ENCODE data around the gene CEP63. TPM values are rescaled to one million over a fixed set of nuclear protein-coding genes. Genes with fewer than 3 reads are reported as not detected.

Gene CEP63
- total and polyA plus RNA-seq, 2 experiments from 2014 or later: 15.1 to 53.9 TPM

- no peak overlapping the region for H3K4me3 Mint-ChIP-seq
- no peaks in the 10 kb centered on the region for H3K4me1 ChIP-seq (ENCODE audit: insufficient read depth)
- H3K27ac Mint-ChIP-seq: no peak overlapping the region
- no peak for ATAC-seq
- no peaks in the 10 kb centered on the region for H3K9me2 ChIP-seq (ENCODE audit: insufficient read depth)
- H3K4me2 ChIP-seq: no peak overlapping the region
- no peaks in the 10 kb centered on the region for H3K27me3 ChIP-seq (ENCODE audit: insufficient read depth)
- TF ChIP-seq EZH2phosphoT487 (IDR thresholded peaks at IDR 0.05; ENCODE audit: unreplicated experiment) (no peak), JUNB (IDR thresholded peaks at IDR 0.05; ENCODE audit: unreplicated experiment) (no peak), STAT1 (IDR thresholded peaks at IDR 0.05; ENCODE audit: unreplicated experiment) (no peak)
- no peak overlapping the region for H2AFZ ChIP-seq
- no peaks in the 10 kb centered on the region for H3K79me2 ChIP-seq (replicated peaks; ENCODE audit: insufficient read depth)
- no peak overlapping the region for H3K27ac ChIP-seq (ENCODE audit: low read depth)
- no peak overlapping the region for H3K4me3 ChIP-seq
- no peak for DNase-seq (ENCODE audit: low spot score)
- H3K36me3 ChIP-seq (ENCODE audit: insufficient read depth): no peaks in the 10 kb centered on the region
- no peaks in the 10 kb centered on the region for H3K9me3 Mint-ChIP-seq
- peaks cover 12% of the 10 kb centered on the region for H3K27me3 Mint-ChIP-seq (ENCODE audit: insufficient read depth, low read depth, poor library complexity)
- H3K4me1 Mint-ChIP-seq: peaks cover 9% of the 10 kb centered on the region
- no peaks in the 10 kb centered on the region for H4K20me1 ChIP-seq (replicated peaks; ENCODE audit: insufficient read depth)
- H3F3A ChIP-seq (replicated peaks; ENCODE audit: low read depth): no peaks in the 10 kb centered on the region
- no peaks in the 10 kb centered on the region for H3K36me3 Mint-ChIP-seq (ENCODE audit: low read depth)
Observed at GRCh38 chr3:134620476-134621115, 134.7 kb downstream of the CEP63 start.

DNA sequence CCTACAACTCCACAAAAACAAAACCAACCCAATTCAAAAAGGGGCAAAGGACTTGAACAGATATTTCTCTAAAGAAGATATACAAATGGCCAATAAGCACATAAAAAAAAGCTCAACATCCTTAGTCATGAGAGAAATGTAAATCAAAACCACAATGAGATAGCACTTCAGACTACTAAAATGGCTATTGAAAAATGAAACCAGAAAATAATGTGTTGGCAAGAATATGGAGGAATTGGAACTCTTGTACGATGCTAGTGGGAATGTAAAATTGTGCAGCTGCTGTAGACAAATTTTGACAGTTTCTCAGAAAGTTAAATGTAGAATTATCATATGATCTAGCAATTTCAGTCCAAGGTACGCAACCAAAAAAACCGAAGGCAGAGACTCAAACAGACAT lies 136.0 kb downstream of the CEP63 start:
- no peaks in the 10 kb centered on the region for H4K20me1 ChIP-seq (replicated peaks; ENCODE audit: insufficient read depth)
- TF ChIP-seq CTCF (conservative IDR thresholded peaks at IDR 0.05; ENCODE audit: low read depth in 2 of 2): no peak
- TF ChIP-seq, protein P1, sequence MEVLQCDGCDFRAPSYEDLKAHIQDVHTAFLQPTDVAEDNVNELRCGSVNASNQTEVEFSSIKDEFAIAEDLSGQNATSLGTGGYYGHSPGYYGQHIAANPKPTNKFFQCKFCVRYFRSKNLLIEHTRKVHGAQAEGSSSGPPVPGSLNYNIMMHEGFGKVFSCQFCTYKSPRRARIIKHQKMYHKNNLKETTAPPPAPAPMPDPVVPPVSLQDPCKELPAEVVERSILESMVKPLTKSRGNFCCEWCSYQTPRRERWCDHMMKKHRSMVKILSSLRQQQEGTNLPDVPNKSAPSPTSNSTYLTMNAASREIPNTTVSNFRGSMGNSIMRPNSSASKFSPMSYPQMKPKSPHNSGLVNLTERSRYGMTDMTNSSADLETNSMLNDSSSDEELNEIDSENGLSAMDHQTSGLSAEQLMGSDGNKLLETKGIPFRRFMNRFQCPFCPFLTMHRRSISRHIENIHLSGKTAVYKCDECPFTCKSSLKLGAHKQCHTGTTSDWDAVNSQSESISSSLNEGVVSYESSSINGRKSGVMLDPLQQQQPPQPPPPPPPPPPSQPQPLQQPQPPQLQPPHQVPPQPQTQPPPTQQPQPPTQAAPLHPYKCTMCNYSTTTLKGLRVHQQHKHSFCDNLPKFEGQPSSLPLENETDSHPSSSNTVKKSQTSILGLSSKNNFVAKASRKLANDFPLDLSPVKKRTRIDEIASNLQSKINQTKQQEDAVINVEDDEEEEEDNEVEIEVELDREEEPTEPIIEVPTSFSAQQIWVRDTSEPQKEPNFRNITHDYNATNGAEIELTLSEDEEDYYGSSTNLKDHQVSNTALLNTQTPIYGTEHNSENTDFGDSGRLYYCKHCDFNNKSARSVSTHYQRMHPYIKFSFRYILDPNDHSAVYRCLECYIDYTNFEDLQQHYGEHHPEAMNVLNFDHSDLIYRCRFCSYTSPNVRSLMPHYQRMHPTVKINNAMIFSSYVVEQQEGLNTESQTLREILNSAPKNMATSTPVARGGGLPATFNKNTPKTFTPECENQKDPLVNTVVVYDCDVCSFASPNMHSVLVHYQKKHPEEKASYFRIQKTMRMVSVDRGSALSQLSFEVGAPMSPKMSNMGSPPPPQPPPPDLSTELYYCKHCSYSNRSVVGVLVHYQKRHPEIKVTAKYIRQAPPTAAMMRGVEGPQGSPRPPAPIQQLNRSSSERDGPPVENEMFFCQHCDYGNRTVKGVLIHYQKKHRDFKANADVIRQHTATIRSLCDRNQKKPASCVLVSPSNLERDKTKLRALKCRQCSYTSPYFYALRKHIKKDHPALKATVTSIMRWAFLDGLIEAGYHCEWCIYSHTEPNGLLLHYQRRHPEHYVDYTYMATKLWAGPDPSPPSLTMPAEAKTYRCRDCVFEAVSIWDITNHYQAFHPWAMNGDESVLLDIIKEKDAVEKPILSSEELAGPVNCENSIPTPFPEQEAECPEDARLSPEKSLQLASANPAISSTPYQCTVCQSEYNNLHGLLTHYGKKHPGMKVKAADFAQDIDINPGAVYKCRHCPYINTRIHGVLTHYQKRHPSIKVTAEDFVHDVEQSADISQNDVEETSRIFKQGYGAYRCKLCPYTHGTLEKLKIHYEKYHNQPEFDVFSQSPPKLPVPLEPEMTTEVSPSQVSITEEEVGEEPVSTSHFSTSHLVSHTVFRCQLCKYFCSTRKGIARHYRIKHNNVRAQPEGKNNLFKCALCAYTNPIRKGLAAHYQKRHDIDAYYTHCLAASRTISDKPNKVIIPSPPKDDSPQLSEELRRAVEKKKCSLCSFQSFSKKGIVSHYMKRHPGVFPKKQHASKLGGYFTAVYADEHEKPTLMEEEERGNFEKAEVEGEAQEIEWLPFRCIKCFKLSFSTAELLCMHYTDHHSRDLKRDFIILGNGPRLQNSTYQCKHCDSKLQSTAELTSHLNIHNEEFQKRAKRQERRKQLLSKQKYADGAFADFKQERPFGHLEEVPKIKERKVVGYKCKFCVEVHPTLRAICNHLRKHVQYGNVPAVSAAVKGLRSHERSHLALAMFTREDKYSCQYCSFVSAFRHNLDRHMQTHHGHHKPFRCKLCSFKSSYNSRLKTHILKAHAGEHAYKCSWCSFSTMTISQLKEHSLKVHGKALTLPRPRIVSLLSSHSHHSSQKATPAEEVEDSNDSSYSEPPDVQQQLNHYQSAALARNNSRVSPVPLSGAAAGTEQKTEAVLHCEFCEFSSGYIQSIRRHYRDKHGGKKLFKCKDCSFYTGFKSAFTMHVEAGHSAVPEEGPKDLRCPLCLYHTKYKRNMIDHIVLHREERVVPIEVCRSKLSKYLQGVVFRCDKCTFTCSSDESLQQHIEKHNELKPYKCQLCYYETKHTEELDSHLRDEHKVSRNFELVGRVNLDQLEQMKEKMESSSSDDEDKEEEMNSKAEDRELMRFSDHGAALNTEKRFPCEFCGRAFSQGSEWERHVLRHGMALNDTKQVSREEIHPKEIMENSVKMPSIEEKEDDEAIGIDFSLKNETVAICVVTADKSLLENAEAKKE (CRISPR knock-in tag; IDR thresholded peaks at IDR 0.05): no peak
- TF ChIP-seq NANOG (IDR thresholded peaks at IDR 0.05; ENCODE audit: borderline replicate concordance): no peak
- TF ChIP-seq EZH2 (IDR thresholded peaks at IDR 0.05; ENCODE audit: low read depth, unreplicated experiment): no peak
- no peak for TF ChIP-seq ZNF114 (CRISPR knock-in tag; IDR thresholded peaks at IDR 0.05)
- TF ChIP-seq ZNF331 (CRISPR knock-in tag; IDR thresholded peaks at IDR 0.05; ENCODE audit: low read depth): no peak
- TF ChIP-seq EZH2phosphoT487 (IDR thresholded peaks at IDR 0.05; ENCODE audit: unreplicated experiment): no peak
- TF ChIP-seq JUNB (IDR thresholded peaks at IDR 0.05; ENCODE audit: unreplicated experiment): no peak
- TF ChIP-seq STAT1 (IDR thresholded peaks at IDR 0.05; ENCODE audit: unreplicated experiment): no peak
- TF ChIP-seq, protein P2, sequence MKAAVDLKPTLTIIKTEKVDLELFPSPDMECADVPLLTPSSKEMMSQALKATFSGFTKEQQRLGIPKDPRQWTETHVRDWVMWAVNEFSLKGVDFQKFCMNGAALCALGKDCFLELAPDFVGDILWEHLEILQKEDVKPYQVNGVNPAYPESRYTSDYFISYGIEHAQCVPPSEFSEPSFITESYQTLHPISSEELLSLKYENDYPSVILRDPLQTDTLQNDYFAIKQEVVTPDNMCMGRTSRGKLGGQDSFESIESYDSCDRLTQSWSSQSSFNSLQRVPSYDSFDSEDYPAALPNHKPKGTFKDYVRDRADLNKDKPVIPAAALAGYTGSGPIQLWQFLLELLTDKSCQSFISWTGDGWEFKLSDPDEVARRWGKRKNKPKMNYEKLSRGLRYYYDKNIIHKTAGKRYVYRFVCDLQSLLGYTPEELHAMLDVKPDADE (IDR thresholded peaks at IDR 0.05): no peak
- TF ChIP-seq POLR2AphosphoS5 (IDR thresholded peaks at IDR 0.05; ENCODE audit: low read depth): no peak

More for the DNA sequence above, 136.0 kb downstream of the CEP63 start:
- Mint-ChIP-seq H3K4me1 (peaks cover 9% of the 10 kb centered on the region), H3K4me3 (no peak overlapping the region), H3K9me3 (no peaks in the 10 kb centered on the region), H3K27me3 (ENCODE audit: insufficient read depth, low read depth, poor library complexity) (peaks cover 14% of the 10 kb centered on the region), H3K27ac (no peak overlapping the region), H3K36me3 (ENCODE audit: low read depth) (no peaks in the 10 kb centered on the region)
- ATAC-seq: no peak
- Histone ChIP-seq H3K36me3 (ENCODE audit: insufficient read depth) (no peaks in the 10 kb centered on the region), H3K4me2 (no peak overlapping the region), H2AFZ (no peak overlapping the region), H3K27ac (ENCODE audit: low read depth) (no peak overlapping the region), H3K9me2 (ENCODE audit: insufficient read depth) (no peaks in the 10 kb centered on the region), H3K4me1 (ENCODE audit: insufficient read depth) (no peaks in the 10 kb centered on the region), H3K79me2 (replicated peaks; ENCODE audit: insufficient read depth) (no peaks in the 10 kb centered on the region), H3K4me3 (no peak overlapping the region), H3K27me3 (ENCODE audit: insufficient read depth) (no peaks in the 10 kb centered on the region), H3F3A (replicated peaks; ENCODE audit: low read depth) (no peaks in the 10 kb centered on the region)
- DNase-seq (ENCODE audit: low spot score): no peak
